GM19467 (cell line): ENCODE data around the gene GJC1.

ENCODE experiments used
- ATAC-seq: cut with Tn5 transposase; IDR thresholded peaks from one replicate; pipeline ENCODE4 v1.9.1; 2021; ENCODE audit warnings: mild to moderate bottlenecking, moderate library complexity; ENCODE audit not compliant: unreplicated experiment

Gene GJC1

DNA sequence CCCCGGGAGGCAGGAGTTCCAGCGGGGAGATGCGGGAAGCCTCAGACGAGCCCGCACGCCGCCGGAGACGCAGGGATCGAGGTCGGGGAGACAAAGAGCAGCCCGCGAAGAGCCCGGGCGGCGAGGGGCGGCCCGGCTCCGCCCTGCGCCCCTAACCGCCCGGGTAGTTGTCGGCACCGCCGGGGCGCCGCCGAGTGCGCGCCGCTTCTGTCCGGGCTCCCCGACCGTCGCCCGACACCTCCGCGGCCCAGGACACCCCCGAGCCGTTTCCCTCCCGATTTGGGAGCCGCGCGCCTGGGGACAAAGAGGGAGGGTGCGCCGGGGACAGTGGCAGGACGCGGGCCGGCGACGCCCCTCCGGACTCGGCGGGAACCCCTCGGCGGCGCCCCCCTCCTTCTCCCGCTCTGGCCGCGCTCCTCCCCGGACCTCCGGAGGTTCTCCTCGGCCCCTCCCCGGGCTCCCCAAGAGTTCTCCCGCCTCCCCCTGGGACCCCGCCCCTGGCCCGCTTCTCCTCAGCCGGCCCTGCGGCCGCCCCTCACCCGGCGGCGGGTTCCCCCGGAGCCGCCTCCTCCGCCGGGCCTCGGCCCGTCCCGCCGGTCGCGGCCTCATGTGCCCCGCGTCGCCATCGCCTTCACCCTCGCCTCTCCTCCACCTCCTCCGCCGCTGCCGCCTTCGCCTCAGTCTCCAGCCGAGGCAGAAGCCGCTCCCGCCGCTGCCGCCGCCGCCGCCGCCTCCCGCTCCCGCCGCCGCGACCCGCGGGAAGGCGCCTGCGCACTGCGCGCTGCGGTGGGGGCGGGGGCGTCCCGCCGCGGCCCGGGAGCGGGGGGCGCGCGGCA is at the start of gene GJC1:
Gene GJC1 (minus strand): TSS at position 765 of the 836 bp plus-strand sequence. CDS start 24,470 bp downstream, outside the sequence.
- no peak for ATAC-seq

DNA sequence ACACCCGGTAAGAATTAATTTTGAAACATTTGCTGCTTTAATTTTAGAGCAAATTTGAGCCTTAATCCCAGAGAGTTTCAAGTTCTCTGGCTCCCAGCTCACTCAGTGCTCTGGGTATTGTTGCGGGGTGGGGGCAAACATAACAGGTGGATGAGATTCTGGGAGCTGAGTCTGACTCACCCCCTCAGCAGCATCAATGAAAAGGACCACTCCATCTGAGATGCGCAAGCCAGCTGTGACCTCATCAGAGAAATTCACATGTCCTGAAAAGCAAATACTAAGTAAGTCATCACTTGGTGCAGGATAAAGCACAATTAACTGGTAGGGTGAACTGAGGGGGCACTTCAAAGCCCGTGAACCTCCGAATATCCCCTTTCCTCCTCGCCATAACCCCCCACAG is 49.3 kb upstream of the GJC1 start:
- ATAC-seq, result no peak

DNA sequence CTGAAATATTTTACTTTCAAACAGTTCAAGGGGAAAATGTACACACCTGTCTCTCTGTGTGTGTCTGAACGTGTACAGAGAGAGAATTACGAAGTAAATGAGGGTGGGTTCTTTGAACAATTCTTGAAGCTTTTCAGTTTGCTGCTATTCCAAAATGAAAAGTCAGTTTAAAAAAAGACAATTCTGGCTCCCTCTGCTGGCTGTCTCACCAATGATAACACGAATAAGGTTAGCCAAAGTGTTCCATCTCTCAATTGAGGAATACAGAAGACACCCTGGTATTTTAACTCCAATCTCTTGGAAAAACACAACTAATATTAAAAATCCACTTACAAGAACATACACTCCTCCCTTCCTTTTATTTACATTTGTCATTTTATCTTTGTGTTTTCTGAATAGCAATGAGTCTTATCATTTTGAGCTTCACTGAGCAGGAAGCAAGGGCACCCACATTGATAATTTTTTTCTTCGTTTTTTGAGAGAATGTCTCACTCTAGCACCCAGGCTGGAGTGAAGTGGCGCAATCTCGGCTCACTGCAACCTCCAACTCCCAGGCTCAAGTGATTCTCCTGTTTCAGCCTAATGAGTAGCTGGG is 48.6 kb upstream of the GJC1 start:
- no peak for ATAC-seq

DNA sequence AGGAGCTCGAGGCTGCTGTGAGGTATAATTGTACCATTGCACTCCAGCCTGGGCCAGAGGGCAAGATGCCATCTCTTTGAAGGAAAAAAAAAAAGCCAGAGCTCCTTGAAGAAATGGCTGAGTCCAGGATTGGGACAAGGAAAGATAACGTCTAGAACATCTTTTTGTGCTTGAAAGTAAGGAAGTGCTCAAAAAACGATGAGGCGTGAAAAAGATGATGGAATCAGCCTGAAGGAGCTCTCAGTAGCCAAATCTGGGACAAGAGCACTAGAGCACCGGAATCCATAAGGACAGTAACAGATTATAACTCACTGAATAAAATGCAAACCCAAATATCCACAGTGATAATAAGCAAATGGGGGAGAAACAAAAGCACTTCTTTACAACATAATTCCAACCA is 47.0 kb upstream of the GJC1 start:
- no peak for ATAC-seq

DNA sequence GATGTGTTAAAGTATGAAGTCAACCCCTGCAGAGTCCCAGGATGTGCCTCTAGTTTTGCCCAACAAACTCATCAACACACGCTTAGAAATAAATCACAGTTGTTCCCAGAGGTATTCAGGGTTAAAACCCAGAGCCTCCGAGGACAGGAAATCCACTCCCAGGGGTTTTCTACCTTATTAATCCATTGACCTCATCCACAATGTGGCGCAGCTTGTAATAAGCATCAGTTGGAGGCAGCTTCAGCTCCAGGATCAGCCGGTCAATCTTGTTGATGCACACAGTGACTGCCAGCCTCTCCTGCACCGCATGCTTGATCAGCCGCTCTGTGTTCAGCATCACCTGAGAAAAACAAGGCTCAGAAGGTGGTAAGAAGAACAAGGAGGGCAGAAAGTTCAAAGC is 45.7 kb upstream of the GJC1 start:
- no peak for ATAC-seq

DNA sequence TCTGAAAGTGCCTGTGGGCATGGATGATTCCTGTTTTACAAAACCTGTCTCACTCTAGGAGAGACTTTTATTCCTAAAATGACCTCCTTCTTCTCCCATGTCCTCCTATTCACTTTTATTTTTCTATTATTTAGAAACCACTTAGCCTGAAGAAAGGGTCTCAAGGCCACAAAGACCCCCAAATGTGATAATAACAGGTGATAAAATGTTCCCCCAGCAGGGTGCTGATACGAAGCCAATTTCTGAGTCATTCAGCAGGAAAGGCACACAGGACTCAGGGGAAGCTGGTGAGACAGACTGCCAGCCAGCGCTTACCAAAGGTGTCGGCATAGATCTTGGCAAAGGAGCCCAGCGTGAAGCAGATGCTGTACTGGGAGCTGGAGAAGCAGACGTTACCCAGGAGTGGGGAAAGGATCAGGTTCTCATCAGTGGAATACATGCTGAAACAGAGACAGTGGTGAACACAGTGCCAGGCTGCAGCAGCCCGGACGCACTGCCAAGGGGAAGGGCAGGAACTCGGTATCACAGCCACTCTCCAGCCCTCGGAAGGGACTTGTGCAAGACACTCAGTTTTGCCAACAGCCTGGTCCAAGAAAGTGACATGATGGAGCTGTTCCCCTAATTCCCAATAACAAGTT is 42.2 kb upstream of the GJC1 start:
- ATAC-seq, result no peak

DNA sequence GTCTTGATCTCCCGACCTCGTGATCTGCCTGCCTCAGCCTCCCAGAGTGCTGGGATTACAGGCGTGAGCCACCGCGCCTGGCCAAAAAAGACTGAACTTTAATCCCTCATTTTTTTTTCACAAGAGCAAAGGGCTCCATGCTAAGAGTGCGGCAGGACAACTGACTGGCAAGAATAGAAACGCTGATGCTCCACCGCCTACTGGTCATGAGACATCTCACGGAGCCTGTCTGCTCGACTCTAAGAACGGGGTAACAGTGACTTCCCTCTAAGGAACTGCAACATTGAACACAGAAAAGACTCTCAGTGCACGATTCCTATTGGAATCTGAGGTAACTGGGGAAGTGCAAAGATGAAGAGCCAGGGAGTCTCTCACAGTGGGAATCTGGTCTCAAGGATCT is 41.5 kb upstream of the GJC1 start:
- ATAC-seq, result no peak

DNA sequence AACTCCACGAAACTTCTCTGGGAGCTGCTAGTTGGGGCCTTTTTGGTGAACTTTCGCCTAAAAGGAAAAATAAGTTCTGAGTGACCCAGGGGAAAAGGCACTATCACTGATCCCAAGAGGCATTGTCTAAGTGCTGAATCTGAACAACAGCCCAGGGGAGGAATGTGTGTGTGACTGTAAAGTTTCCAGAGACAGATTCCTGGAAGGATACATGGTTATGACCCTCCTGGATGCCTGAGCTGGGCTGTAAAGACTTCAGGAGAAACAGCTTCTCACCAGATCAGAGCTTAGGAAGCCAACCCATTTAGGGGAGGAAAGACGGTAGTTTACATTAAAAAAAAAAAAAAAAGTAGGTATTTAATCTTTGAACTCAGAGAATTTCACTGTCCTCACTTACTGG is 37.8 kb upstream of the GJC1 start:
- no peak for ATAC-seq

DNA sequence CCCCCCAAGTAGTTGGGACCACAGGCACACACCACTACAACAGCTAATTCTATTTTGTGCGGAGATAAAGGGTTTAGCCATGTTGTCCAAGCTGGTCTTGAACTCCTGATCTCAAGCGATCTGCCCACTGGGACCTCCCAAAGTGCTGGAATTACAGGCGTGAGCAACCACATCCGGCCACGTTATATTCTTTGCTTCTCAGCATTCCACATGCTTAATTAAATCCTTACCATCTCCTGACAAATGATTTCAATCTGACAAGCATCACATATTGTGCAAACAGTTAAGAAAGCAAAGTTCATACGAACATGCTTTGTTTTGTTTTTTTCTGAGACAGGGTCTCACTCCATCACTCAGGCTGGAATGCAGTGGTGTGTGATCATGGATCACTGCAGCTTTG is 35.8 kb upstream of the GJC1 start:
- ATAC-seq, result no peak

DNA sequence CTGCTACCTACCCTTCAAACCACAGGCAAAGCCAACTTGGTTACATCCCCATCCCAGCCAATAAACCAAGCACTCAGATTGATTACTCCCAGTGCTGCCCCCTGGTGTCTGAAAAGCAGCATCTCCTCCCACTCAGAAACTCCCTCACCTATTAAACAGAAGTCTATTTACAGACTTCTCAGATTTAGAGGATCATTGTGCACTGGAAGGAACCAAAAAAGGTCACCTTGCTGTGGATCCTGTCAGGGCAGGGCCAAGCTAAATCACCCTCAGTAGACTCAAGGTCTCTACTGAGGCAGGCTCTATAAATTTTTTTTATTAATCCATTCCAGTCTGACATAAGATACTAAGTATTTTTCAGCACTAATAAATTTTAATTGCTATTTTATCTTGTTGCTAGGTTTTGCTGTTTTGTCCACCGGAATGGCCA is 35.2 kb upstream of the GJC1 start:
- ATAC-seq, result no peak

DNA sequence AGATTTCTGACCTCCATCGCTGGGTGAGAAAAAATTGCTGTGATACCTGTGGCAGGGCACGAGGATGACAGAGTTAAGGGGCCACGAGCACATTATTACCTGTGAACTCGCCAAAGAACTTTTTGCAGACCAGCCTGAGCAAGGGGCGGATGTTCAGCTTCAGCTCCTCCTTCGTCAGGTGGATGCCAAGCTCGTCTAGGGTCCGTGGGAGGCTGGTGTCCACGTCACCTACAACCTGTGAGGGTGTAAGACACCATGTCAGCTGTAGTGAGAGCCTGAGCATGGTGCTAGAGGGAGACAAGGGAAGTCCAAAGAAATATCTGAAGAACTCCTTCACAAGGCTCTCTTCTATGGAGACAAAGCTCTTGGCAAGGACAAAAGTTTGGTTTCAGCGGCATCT is 34.7 kb upstream of the GJC1 start:
- no peak for ATAC-seq

DNA sequence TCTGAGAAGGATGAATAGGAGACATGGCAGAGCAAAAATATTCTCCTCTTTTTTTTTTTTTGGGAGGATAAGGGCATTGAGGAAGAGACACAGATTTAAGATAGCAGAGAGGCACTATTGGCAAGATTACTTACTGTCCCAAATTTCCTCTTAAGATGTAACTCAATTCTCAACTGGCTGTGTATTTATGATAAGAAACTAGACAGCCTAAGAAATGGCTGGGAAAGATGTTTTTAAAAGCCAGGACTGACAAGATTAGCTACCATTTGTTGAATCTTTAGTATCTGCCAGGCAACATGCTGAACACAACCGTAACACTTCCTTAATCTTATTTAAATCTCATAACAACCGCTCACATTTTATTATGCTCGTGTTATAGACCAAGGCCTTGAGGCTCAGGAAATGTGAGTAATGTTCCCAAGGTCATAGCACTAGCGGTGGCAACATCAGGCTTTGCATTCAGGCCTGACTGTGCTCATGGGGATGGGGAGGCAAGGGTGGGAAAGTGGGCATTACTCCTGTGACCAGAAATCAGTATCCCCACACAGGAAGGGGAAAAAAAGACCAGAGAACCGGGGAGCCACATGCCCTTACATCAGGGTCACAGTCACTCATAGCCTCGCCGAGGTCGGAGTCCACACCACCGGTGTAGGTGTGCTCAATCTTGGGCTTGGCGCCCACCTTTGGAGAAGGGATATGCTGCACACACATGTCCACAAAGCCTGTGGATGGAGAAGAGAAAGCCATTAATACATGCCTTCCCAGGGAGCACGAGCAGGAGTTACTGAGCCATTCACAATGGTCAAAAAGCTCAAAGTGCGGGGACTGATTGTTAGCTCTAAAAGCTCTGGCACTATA is 33.2 kb upstream of the GJC1 start:
- no peak for ATAC-seq

DNA sequence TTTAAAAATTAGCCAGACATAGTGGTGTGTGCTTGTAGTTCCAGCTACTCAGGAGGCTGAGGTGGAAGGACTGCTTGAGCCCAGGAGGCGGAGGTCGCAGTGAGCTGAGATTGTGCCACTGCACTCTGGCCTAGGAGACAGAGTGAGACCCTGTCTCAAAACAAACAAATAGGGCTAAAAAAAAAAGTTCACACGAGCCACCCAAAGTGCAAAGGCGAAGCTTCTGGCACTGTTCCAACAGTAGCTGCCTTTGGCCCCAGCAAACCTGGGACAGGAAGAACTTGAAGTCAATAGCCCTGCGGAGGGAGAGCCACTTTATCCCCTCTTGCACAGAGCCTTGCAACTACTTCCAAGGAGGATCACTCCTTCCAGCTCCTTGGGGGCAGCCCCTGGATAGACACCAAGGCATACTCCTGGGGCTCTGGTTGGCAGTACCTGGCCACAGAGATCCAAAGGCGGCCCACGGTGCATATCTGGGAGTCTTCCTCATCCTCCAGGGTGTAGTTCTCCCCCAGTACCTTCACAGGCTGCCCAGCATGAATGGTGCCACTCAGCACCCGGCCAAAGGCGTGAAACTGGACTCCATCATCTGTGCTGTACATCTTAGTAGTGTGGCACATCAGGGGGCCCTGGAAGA is 32.3 kb upstream of the GJC1 start:
- ATAC-seq, result no peak

DNA sequence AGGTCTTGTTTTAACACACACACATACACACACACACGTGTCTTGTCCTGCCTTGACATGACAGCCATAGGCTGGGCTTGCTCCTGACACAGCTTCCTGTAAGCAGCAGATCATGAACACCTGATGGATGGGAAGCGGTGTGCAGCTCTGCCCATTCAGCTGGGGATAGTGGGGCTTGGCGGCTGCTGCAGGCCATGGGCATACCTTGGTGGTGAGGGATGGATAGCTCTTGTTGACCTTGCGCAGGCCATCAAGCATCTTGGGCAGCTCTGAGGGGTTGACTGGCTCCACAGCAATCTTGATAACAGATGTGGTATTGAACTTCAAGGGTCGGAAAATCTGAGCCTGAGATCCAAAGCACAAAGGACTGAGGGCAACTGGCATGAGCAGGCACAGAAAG is 29.6 kb upstream of the GJC1 start:
- ATAC-seq, result no peak

DNA sequence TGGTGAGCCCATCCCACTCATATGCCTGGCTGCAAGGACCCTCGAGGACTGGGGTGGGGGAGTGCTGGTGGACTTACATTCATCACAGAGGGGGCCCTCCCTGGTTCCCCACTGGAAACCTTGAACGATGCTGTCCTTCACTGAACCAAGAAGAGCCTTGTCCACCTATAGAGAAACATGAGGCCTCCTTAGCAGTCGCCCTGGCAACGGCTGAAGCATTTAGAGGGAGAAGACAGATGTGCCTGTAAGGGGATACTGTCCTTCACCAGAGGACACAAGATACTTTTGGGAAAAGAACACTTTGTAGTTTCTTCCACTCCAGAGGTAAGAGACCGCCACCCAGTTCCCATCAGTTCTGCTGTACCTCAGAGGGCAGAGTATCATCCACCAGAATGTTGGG is 24.1 kb upstream of the GJC1 start:
- no peak for ATAC-seq

DNA sequence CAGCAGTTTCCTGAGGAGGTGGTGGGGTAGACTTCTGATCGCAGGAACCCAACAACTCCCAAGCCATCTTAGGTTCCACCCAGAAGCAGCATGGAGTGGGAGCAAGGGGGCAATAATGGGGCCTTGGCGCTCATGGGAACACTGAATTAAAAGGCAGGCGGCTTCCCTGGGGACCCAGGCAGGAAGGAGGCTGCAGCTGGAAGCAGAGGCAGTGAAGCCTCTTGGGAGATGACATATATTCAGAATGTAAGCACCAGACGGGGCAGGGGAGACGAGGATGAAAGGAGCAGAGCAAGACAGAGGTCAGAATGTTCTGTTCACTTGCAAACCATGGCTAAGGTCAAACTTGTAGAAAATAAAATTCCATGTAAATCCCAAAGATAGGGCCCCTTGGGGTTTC is 20.5 kb upstream of the GJC1 start:
- no peak for ATAC-seq

DNA sequence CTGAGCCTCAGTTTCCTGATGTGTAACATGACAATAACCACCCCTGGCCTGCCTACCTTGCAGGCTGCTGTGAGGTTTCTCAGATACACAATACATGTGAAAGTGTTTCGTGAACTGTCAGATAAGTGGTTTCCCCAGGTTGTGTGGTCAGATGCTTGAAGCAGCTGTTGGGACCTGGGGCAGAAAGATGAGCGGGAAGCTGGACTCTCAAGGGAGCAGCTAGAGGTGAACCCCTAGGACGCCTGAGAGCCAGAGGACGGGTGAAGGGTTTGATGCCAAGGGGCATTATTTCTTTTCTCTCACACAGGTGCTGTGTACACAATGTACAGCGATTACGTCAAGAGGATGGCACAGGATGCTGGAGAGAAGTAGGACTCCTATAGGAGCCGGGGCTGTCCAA is 19.9 kb upstream of the GJC1 start:
- no peak for ATAC-seq

DNA sequence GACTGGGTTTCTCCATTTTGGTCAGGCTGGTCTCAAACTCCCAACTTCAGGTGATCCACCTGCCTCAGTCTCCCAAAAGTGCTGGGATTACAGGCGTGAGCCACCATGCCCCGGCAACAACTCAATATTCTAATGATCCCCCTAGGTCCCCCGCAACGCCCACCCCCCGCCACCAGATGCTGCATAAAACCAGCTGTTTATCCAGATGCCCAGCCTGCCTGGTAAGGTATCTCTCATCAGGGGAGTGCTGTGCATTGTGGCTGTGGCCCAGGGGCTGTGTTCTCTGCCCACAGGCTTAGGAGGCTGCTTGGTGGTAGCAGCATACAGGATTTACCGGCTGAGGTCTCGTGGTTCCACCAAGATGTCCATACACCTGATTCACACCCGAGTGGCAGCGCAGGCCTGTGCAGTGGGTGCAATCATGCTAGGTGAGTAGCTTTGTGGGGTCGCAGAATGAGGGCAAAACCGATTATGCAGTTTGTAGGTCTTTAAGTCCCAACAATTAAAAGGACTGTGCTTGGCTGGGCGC is 18.9 kb upstream of the GJC1 start:
- ATAC-seq, result no peak

DNA sequence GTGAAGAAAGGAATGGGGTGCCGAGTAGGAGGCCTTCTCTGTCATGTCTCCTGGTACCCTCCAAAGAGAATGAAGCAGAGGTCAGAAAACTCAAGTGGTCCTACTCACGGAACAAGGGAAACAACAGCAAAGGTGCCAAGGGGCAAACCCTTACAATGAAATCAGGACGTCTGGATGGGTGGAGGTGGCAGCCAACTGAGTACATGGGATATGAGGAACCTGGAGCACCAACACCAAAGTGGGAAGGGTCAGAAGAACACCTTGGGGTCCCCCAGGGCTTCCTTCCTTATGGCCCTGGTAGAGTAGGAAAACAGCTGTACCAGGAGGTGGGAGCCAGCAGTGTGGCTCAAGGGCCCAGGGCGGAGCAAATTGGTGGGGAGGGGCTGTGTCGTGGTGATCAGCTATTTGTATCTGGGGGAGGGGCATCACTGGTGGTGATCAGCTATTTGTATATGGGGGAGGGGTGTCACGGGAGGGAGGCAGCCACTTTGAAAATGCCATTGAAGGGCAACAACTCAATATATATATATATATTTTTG is 18.2 kb upstream of the GJC1 start:
- no peak for ATAC-seq

DNA sequence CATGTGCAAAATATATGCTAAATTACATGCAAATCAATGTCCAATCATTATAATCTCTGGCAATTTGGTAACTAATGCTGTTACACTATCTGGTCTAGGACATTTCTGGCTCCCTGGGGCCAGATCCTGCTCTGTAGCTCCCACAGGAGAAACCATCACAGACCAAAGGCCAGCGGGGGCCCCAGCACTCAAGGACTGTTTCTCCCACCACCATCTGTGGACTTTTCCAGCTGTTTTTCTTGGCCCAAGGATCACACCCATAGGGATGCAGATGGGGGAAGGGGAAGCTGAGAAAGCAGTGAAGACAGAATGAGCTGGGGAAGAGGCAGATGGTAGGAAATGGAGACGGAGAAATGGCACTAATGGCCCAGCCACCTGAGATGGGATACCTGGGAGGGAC is 17.5 kb upstream of the GJC1 start, which contains the start of gene HIGD1B:
Gene HIGD1B (plus strand): TSS at position 298 of the 400 bp plus-strand sequence. CDS start 270 bp downstream, outside the sequence.
- no peak for ATAC-seq
